Dedifferentiated amniotic fluid mesenchymal stem cell (primary cell): ENCODE results near the gene CABP2.
"Not testable (repeated sequence)": the region's sequence is repeated elsewhere in the genome, so short reads cannot be mapped to it uniquely, and the experiment has no call there.

Experiments used
- DNase-seq: peaks from one replicate; pipeline ENCODE4 v3.0.0-alpha.2; 2016; ENCODE audit errors: extremely low spot score

The CABP2 gene

GRCh38 chr11:67522844-67523555, at the start of gene CABP2:
CABP2 (minus strand) TSS chr11:67523446; CDS start chr11:67523326, 120 bp downstream.
- DNase-seq, result no peak

GRCh38 chr11:67572747-67573419, 49.6 kb upstream of the CABP2 start:
- DNase-seq, result no peak

GRCh38 chr11:67572305-67572704, 49.1 kb upstream of the CABP2 start:
- no peak for DNase-seq

GRCh38 chr11:67571443-67571842, 48.2 kb upstream of the CABP2 start:
- DNase-seq, result no peak

GRCh38 chr11:67564230-67564629, 41.0 kb upstream of the CABP2 start:
- DNase-seq, result no peak

- peak; percentile 30 for DNase-seq
These were observed 40.5 kb upstream of the CABP2 start for GRCh38 chr11:67563705-67564114.

- no peak for DNase-seq
These were observed 39.9 kb upstream of the CABP2 start for GRCh38 chr11:67562963-67563704.

GRCh38 chr11:67561971-67562619, 38.8 kb upstream of the CABP2 start:
- DNase-seq, result no peak

GRCh38 chr11:67558084-67558772, 35.0 kb upstream of the CABP2 start:
- DNase-seq, result no peak

- DNase-seq, result no peak
These were observed 33.0 kb upstream of the CABP2 start for GRCh38 chr11:67556244-67556643.

GRCh38 chr11:67551697-67552096, 28.5 kb upstream of the CABP2 start:
- not testable (repeated sequence) for DNase-seq

GRCh38 chr11:67551127-67551526, 27.9 kb upstream of the CABP2 start:
- no peak for DNase-seq

- DNase-seq, result no peak
These were observed 25.4 kb upstream of the CABP2 start for GRCh38 chr11:67548555-67549110.

GRCh38 chr11:67548112-67548511, 24.9 kb upstream of the CABP2 start:
- not testable (repeated sequence) for DNase-seq

GRCh38 chr11:67545280-67545679, 22.0 kb upstream of the CABP2 start:
- DNase-seq, result no peak

- DNase-seq, result no peak
These were observed 21.5 kb upstream of the CABP2 start for GRCh38 chr11:67544616-67545242.

- no peak for DNase-seq
These were observed 20.3 kb upstream of the CABP2 start for GRCh38 chr11:67543585-67543984.

GRCh38 chr11:67542971-67543370, 19.7 kb upstream of the CABP2 start:
- DNase-seq, result no peak

- no peak for DNase-seq
These were observed 18.9 kb upstream of the CABP2 start for GRCh38 chr11:67542169-67542568.

- no peak for DNase-seq
These were observed 18.0 kb upstream of the CABP2 start for GRCh38 chr11:67541198-67541597.

GRCh38 chr11:67539550-67539949, 16.3 kb upstream of the CABP2 start:
- DNase-seq, result no peak
